WERI-Rb-1 (cell line): Measurements from ENCODE around the gene FZD4.

Experiments
- DNase-seq: peaks from one replicate; pipeline ENCODE4 v3.0.0-alpha.2; 2020
- H3K27ac ChIP-seq: fragments of 250-450 bp; sonication (Bioruptor Pico); 2 replicates; pipeline ENCODE4 v1.5.1; 2020; ENCODE audit warnings: mild to moderate bottlenecking, moderate library complexity
- H3K27me3 ChIP-seq: fragments of 250-450 bp; sonication (Bioruptor Pico); 2 replicates; pipeline ENCODE4 v1.5.1; 2021; ENCODE audit warnings: mild to moderate bottlenecking, low read depth, moderate library complexity; ENCODE audit not compliant: insufficient read depth, severe bottlenecking
- H3K36me3 ChIP-seq: fragments of 250-450 bp; sonication (Bioruptor Pico); 2 replicates; pipeline ENCODE4 v1.5.1; 2020; ENCODE audit warnings: mild to moderate bottlenecking, moderate library complexity
- H3K4me3 ChIP-seq: 2 replicates; pipeline ENCODE4 v1.5.1; 2011; ENCODE audit warnings: low read depth, mild to moderate bottlenecking, control low read depth, low read length
- H3K9me3 ChIP-seq: fragments of 250-450 bp; sonication (Bioruptor Pico); 2 replicates; pipeline ENCODE4 v1.5.1; 2021; ENCODE audit warnings: mild to moderate bottlenecking, moderate library complexity; ENCODE audit not compliant: severe bottlenecking
- CTCF ChIP-seq: IDR thresholded peaks from 2 replicates; pipeline ENCODE4 v1.5.1; 2011; ENCODE audit warnings: low read depth, mild to moderate bottlenecking, control low read depth, inconsistent platforms, low read length

FZD4 gene

GRCh38 chr11:86902345-86902744 lies 52.9 kb downstream of the FZD4 start:
- no peaks in the 10 kb centered on the region for H3K27me3 ChIP-seq
- H3K27ac ChIP-seq, result no peak overlapping the region
- no peak for TF ChIP-seq CTCF
- H3K9me3 ChIP-seq, result no peaks in the 10 kb centered on the region
- no peak overlapping the region for H3K4me3 ChIP-seq
- H3K36me3 ChIP-seq, result no peaks in the 10 kb centered on the region
- DNase-seq, result no peak

GRCh38 chr11:86901599-86901998 lies 53.6 kb downstream of the FZD4 start:
- no peaks in the 10 kb centered on the region for H3K36me3 ChIP-seq
- H3K27ac ChIP-seq, result no peak overlapping the region
- H3K27me3 ChIP-seq, result no peaks in the 10 kb centered on the region
- no peak for DNase-seq
- no peaks in the 10 kb centered on the region for H3K9me3 ChIP-seq
- H3K4me3 ChIP-seq, result no peak overlapping the region
- TF ChIP-seq CTCF, result no peak

- no peak for DNase-seq
- TF ChIP-seq CTCF, result no peak
- Histone ChIP-seq H3K27ac (no peak overlapping the region), H3K27me3 (no peaks in the 10 kb centered on the region), H3K4me3 (no peak overlapping the region), H3K9me3 (no peaks in the 10 kb centered on the region), H3K36me3 (no peaks in the 10 kb centered on the region)
Observed at GRCh38 chr11:86900162-86900561, 55.0 kb downstream of the FZD4 start.

GRCh38 chr11:86898689-86899088 lies 56.5 kb downstream of the FZD4 start:
- Histone ChIP-seq H3K27me3 (no peaks in the 10 kb centered on the region), H3K4me3 (no peak overlapping the region), H3K27ac (no peak overlapping the region), H3K9me3 (no peaks in the 10 kb centered on the region), H3K36me3 (no peaks in the 10 kb centered on the region)
- no peak for TF ChIP-seq CTCF
- DNase-seq, result no peak

GRCh38 chr11:86896441-86896841 lies 58.8 kb downstream of the FZD4 start:
- TF ChIP-seq CTCF, result no peak
- Histone ChIP-seq H3K9me3 (no peaks in the 10 kb centered on the region), H3K27ac (no peak overlapping the region), H3K4me3 (no peak overlapping the region), H3K36me3 (no peaks in the 10 kb centered on the region), H3K27me3 (no peaks in the 10 kb centered on the region)
- DNase-seq, result no peak
